ENCODE measurements around the gene ZNF483. TPM values are rescaled to one million over a fixed set of nuclear protein-coding genes. Genes with fewer than 3 reads are reported as not detected.
A peak's percentile ranks its signal among the peaks of the same experiment; 100 is the strongest.
"Not testable (repeated sequence)": the region's sequence is repeated elsewhere in the genome, so short reads cannot be mapped to it uniquely, and the experiment has no call there.

The ZNF483 gene
- total RNA-seq: 2.4 and 3.5 TPM in 2 replicates

DNA sequence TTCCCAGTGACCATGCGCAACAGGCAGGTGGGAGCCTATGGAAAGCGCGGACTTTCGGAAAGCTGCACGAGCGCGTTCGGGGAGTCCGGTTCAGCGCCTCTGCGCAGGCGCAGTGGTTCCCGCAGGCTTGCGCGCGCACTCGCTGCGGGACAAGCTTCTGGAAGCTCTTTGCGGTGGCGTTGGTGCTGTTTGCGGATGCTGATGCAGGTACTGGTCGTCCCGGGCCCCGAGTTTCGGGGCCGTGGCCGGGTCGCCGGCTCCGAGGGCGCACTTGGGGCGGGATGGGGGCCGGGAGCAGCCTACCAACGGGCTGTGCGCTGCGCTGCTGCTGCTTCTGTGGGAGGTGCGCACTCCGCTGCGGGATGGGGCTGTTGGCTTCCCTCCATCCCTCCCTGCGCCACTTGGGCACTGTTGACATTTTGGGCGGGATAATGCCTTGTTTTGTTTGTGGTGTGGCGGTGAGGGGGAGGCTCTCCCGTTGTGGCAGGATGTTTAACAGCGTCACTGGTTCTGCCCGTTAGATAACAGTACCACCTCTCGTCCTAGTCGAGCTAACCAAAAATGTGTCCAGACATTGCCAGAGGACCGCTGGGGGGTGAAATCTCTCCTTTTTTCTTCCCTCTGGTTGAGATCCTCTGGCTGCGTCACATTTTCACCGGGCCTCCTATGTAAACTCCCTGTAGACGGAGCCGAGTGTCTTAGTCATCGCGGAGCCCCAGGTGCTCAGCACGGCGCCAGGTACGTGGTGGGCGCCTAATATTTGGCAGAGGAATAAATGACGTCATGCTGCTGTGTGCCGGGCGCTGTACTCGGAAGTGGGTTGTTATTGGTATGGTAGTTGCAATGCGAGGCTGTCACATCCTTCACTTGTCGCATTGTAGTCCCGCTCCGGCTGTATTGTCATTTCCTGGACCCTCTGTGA lies at the start of gene ZNF483:
Gene ZNF483 (plus strand): TSS at position 124 of the 922 bp plus-strand sequence. CDS start 2,217 bp downstream, outside the sequence.
- peaks cover 8% of the 10 kb centered on the region for H3K36me3 Mint-ChIP-seq (ENCODE audit: low read depth)
- H3K9me3 Mint-ChIP-seq: peaks cover 4% of the 10 kb centered on the region
- H3K27ac Mint-ChIP-seq: peak within 1 kb of the TSS; percentile 81
- H3K4me3 Mint-ChIP-seq: peak within 1 kb of the TSS; percentile 88
- DNase-seq (ENCODE audit: low spot score): peak; percentile 61
- peaks cover 4% of the 10 kb centered on the region for H3K27me3 Mint-ChIP-seq (ENCODE audit: insufficient read depth)
- intact Hi-C loops (cut with micrococcal nuclease): loop anchor here (1.0 kb wide), 1 partner anchor 41 kb away; the partner anchor contains the start of gene ECPAS
- H3K4me1 Mint-ChIP-seq (ENCODE audit: low read depth): peaks cover 20% of the 10 kb centered on the region

DNA sequence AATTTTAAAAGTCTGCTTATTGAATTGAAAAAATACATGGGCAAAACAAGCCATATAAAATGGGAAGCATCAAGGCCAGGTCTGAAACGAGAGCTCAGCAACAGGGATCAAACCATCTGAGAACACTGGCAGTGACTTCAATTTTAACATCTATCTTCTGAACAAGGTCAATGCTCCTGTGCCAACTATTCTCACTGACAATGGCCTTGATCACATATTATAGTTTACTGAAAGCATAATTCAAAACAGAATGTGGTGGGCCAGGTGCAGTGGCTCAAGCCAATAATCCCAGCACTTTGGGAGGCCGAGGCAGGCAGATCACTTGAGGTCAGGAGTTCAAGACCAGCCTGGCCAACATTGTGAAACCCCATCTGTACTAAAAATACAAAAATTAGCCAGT lies 49.8 kb upstream of the ZNF483 start:
- no peak for DNase-seq (ENCODE audit: low spot score)
- Mint-ChIP-seq H3K27ac (no peak overlapping the region), H3K27me3 (ENCODE audit: insufficient read depth) (no peaks in the 10 kb centered on the region), H3K36me3 (ENCODE audit: low read depth) (peaks cover 11% of the 10 kb centered on the region), H3K4me1 (ENCODE audit: low read depth) (peaks cover 32% of the 10 kb centered on the region), H3K4me3 (no peak overlapping the region), H3K9me3 (no peaks in the 10 kb centered on the region)
- intact Hi-C loops (cut with micrococcal nuclease): no loop called here

DNA sequence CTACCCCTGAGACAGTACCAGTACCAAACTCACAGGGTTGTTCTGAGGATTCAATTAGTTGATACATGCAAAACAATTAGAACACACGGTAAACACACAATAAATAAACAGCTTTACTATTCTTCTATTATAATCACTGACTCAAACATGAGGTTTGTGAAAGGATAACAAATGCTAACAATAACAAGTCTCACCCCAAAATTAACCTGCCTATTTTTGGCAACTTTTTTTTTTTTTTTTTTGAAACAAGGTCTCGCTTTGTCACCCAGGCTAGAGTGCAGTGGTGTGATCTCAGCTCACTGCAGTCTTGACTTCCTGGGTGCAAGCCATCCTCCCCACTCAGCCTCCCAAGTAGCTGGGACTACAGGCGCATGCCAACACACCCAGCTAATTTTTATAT lies 47.3 kb upstream of the ZNF483 start:
- H3K9me3 Mint-ChIP-seq: no peaks in the 10 kb centered on the region

DNA sequence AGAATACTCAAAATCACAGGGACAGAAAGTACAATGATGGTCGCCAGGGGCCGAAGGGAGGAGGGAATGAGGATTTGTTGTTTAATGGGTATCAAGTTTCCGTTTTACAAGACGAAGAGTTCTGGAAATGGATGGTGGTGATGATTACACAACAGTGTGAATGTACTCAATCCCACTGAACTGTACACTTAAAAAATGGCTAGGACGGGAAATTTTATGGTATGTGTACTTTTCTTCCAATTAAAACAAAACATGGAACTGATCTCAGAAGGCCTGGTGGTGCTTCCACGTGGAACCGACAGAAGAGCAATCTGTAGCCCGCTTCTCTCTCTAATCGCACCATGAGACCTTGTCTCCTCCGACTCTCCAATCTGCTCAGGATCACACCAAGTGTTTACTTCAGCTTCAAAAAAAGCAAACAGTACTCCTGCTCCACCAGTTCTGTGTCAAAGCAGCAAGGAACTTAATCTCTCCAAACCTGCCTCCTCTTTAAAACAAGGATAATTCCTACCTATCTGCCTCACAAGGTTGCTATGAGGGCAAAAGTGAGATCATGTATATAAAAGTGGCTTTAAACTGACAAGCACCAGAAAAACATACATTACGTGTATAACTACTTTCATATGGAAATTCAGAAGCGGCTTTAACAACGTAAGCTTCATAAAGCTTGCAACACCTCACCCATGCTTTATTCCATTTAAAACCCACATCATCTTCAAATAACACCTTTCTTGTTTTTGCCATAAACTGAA lies 42.9 kb upstream of the ZNF483 start:
- Mint-ChIP-seq H3K4me3 (peak overlapping the region; percentile 89), H3K27ac (peak overlapping the region; percentile 88), H3K9me3 (no peaks in the 10 kb centered on the region), H3K4me1 (ENCODE audit: low read depth) (peaks cover 45% of the 10 kb centered on the region), H3K36me3 (ENCODE audit: low read depth) (peaks cover 15% of the 10 kb centered on the region), H3K27me3 (ENCODE audit: insufficient read depth) (no peaks in the 10 kb centered on the region)
- intact Hi-C loops (cut with micrococcal nuclease): loop anchor here (2.0 to 10.0 kb wide), 9 partner anchors 15 to 1933 kb away; partner anchors contain the start of genes C9orf43, KIAA1958, POLE3 and PTBP3
- no peak for DNase-seq (ENCODE audit: low spot score)

More for the DNA sequence above, 47.3 kb upstream of the ZNF483 start:
- Mint-ChIP-seq H3K4me1 (ENCODE audit: low read depth) (peaks cover 45% of the 10 kb centered on the region), H3K4me3 (no peak overlapping the region), H3K27ac (no peak overlapping the region), H3K36me3 (ENCODE audit: low read depth) (peaks cover 16% of the 10 kb centered on the region), H3K27me3 (ENCODE audit: insufficient read depth) (no peaks in the 10 kb centered on the region)
- DNase-seq (ENCODE audit: low spot score): no peak
- intact Hi-C loops (cut with micrococcal nuclease): no loop called here

DNA sequence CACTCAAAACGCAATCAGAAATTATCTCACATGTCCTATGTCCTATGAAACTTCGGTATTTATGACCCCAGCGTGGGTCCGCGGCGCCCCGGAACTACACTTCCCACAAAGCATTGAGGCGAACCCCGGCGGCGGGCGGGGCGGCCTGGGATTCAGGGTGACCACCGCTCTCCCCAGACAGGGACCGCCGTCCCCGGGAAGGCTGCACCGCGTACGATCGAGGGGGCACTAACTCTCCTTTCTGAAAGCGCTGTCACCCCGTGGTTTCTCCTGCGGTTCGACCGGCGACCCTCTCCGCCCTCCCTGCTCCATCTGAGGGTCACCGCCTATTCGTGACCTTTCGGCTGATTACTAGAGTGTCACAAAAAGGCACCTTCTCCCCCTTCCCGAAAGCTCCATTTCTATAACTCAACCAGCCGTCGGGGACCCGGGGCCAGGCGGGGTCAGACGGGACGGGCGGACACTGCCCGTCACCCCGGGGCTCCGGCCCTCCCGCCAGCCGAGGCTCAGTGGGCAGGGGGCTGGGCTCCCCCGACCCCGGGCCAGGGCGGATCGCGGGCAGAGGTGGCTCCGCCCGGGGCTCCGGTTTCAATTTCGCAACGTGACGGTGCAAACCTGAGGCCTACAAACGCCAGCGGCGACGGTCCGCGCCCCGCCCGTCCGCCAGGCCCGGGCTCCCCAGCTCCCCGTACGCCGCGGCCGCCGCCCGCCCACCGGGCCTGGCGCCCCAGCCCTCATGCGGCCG lies 42.1 kb upstream of the ZNF483 start:
- intact Hi-C loops (cut with micrococcal nuclease): loop anchor here (2.0 to 10.0 kb wide), 8 partner anchors 180 to 1932 kb away; partner anchors contain the start of genes C9orf43, KIAA1958, POLE3 and PTBP3
- DNase-seq (ENCODE audit: low spot score): peak; percentile 66
- Mint-ChIP-seq H3K27ac (peak overlapping the region; percentile 88), H3K4me3 (peak overlapping the region; percentile 89), H3K36me3 (ENCODE audit: low read depth) (peaks cover 15% of the 10 kb centered on the region), H3K4me1 (ENCODE audit: low read depth) (peaks cover 39% of the 10 kb centered on the region), H3K27me3 (ENCODE audit: insufficient read depth) (peaks cover 3% of the 10 kb centered on the region), H3K9me3 (no peaks in the 10 kb centered on the region)

DNA sequence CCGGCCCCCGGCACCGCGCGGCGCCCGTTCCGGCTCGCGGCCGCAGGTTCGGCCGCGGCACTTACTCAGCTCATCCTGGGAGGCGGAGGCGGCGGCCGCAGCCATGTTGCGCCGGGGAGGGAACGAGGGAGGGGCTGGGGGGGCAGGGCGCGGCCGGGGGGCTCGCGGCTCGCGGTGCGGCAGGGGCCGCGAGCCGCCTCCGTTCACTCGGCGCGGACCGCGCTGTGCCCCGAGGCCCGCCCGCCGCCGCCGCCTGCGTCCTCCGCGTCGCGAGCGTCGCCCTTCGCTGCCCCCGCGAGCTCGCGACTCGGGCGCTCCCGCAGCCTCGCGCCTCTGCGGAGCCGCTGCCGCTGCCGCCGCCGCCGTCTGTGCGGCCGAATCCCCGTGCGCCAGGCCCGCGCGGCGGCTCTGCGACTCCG lies 41.5 kb upstream of the ZNF483 start:
- no peak for DNase-seq (ENCODE audit: low spot score)
- Mint-ChIP-seq H3K36me3 (ENCODE audit: low read depth) (peaks cover 15% of the 10 kb centered on the region), H3K4me3 (no peak overlapping the region), H3K4me1 (ENCODE audit: low read depth) (peaks cover 39% of the 10 kb centered on the region), H3K27me3 (ENCODE audit: insufficient read depth) (peaks cover 3% of the 10 kb centered on the region), H3K27ac (no peak overlapping the region), H3K9me3 (no peaks in the 10 kb centered on the region)
- intact Hi-C loops (cut with micrococcal nuclease): loop anchor here (2.0 to 10.0 kb wide), 8 partner anchors 179 to 1931 kb away; partner anchors contain the start of genes C9orf43, KIAA1958, POLE3 and PTBP3

DNA sequence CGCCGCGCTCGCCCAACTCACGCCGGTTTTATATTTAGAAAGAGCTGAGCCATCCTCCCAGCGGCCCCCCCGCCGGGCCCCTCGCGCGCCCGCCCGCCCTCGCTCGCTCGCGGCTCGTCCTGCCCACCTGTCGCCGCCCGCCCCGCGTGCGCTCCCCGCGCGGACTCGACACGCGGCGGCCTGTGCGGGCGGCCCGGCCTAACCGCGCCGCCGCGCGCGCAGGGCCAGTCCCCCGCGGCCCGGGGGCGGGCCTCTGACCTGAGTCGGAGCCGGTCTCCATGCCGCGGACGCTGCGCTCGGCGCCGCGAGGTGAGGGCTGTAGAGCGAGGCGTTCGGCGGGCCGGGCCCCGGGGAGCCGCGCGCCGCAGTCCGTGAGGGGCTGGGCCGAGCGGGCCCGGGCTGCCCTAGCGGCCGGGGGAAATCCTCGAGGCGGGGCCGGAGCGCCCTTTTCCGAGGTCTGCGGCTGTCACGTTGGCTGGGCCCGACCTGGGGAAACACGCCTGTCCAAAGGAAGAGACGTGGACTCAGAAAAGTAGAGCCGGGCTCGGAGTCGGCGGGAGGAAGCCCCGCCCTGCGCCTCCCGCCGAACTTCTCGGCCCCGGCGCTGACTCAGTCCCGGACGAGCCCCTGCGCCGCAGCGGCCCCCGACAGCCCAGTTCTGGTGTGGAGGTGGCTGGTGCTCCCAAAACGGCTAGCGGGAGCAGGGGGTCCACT lies 41.0 kb upstream of the ZNF483 start, which contains the start of gene ECPAS:
Gene ECPAS (minus strand): TSS at position 526 of the 714 bp plus-strand sequence. CDS start 11,465 bp downstream, outside the sequence.
- intact Hi-C loops (cut with micrococcal nuclease): loop anchor here (1.0 to 10.0 kb wide), 13 partner anchors 41 to 1931 kb away; partner anchors contain the start of genes C9orf43, DNAJC25, FKBP15 and INIP
- Mint-ChIP-seq H3K4me3 (peak within 1 kb of the TSS; percentile 87), H3K4me1 (ENCODE audit: low read depth) (peaks cover 34% of the 10 kb centered on the region), H3K27ac (peak within 1 kb of the TSS; percentile 86), H3K9me3 (no peaks in the 10 kb centered on the region), H3K27me3 (ENCODE audit: insufficient read depth) (peaks cover 3% of the 10 kb centered on the region), H3K36me3 (ENCODE audit: low read depth) (peaks cover 12% of the 10 kb centered on the region)
- peak; percentile 65 for DNase-seq (ENCODE audit: low spot score)

DNA sequence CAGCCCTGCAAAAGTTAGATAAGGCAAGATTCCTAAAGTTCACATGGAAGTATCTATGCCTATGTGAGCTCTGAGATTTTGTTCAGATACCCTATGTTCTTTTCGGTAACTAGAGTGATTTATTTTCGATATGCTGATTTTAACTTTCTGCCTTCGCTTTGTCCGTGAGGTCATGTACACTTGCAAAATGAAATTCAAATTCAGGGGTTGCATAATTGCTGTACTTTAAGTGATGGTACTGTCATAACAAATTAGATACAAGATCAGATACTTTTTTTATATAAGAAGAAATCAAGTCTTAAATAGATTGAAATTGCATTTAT lies 40.4 kb upstream of the ZNF483 start:
- intact Hi-C loops (cut with micrococcal nuclease): loop anchor here (1.0 to 10.0 kb wide), 10 partner anchors 41 to 1930 kb away; partner anchors contain the start of genes C9orf43, DNAJC25, FKBP15 and INIP
- Mint-ChIP-seq H3K9me3 (no peaks in the 10 kb centered on the region), H3K4me1 (ENCODE audit: low read depth) (peaks cover 34% of the 10 kb centered on the region), H3K4me3 (peak overlapping the region; percentile 87), H3K36me3 (ENCODE audit: low read depth) (peaks cover 12% of the 10 kb centered on the region), H3K27ac (peak overlapping the region; percentile 86), H3K27me3 (ENCODE audit: insufficient read depth) (peaks cover 3% of the 10 kb centered on the region)
- no peak for DNase-seq (ENCODE audit: low spot score)

DNA sequence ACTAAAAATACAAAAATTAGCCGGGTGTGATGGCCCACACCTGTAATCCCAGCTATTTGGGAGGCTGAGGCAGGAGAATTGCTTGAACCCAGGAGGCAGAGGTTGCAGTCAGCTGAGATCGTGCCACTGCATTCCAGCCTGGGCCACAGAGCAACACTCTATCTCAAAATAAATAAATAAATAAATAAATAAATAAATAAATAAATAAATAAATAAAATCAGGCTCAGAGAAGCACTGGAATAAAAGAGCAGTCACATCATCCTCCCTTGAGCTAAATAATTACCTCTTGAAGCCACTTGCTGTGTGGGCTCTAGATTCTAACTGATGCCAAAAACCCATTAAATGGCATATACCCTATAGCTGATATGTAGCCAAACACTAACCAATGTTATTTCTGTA lies 27.8 kb upstream of the ZNF483 start:
- H3K4me3 Mint-ChIP-seq; H3K4me1 Mint-ChIP-seq (ENCODE audit: low read depth); H3K36me3 Mint-ChIP-seq (ENCODE audit: low read depth); H3K9me3 Mint-ChIP-seq; DNase-seq (ENCODE audit: low spot score); intact Hi-C loops (cut with micrococcal nuclease); H3K27me3 Mint-ChIP-seq (ENCODE audit: insufficient read depth); H3K27ac Mint-ChIP-seq: not testable (repeated sequence)

DNA sequence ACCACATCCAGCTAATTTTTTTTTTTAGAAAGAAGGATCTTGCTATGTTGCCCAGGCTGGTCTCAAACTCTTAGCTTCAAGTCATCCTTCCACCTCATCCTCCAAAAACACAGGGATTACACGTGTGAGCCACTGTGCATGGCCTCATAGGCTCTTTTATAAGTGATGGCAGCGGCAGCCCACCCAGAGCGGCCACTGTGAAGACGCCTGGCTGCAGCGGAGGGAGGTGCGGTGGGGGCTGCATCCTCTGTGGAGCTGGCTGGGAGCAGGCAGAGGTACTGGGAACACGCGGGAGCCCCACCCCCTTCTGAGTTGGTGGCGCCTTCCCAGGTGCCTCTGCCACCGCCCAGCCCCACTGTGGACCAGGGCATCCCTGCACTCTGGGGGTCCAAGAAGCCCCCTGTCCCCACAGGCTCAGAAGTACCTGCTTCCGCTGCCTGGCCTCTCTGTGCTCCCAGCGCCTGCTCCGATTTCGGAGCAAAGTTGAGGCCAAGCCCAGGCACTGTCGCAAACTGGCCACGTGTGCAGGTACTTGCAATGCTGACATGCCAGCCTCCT lies 23.9 kb upstream of the ZNF483 start:
- Mint-ChIP-seq H3K27me3 (ENCODE audit: insufficient read depth) (no peaks in the 10 kb centered on the region), H3K27ac (no peak overlapping the region), H3K4me1 (ENCODE audit: low read depth) (no peaks in the 10 kb centered on the region), H3K36me3 (ENCODE audit: low read depth) (no peaks in the 10 kb centered on the region), H3K4me3 (no peak overlapping the region), H3K9me3 (no peaks in the 10 kb centered on the region)
- intact Hi-C loops (cut with micrococcal nuclease): no loop called here
- DNase-seq (ENCODE audit: low spot score): no peak

DNA sequence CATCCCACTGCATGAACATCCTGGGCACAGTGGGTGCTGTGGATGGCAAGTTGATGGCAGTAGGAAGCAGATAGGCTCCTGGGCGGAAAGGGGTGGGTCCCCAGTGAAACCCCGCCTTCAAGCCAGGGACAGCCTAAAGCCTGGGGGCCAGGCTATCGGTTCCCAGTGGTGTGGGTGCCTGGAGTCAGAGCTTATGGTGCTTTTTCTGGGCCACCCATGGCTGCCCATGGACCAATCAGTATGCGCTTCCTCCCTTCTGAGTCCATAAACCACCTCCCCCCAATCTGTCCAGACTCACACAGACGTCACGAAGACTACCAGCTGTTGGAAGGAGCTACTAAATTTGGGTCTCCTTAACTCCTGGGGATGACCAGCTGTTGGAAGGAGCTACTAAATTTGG lies 23.3 kb upstream of the ZNF483 start:
- DNase-seq (ENCODE audit: low spot score): no peak
- intact Hi-C loops (cut with micrococcal nuclease): no loop called here
- no peaks in the 10 kb centered on the region for H3K36me3 Mint-ChIP-seq (ENCODE audit: low read depth)

More for the DNA sequence above, 23.3 kb upstream of the ZNF483 start:
- Mint-ChIP-seq H3K9me3 (no peaks in the 10 kb centered on the region), H3K27ac (no peak overlapping the region), H3K27me3 (ENCODE audit: insufficient read depth) (no peaks in the 10 kb centered on the region), H3K4me3 (no peak overlapping the region), H3K4me1 (ENCODE audit: low read depth) (no peaks in the 10 kb centered on the region)

Data from activated T-helper 1 cell treated with anti-CD3 and anti-CD28 coated beads, Interleukin-12 subunit alpha, Interleukin-12 subunit beta, Interleukin-2, Interleukin-4 antibody, amounts not matched to agents 30 ng/mL and 10 ng/mL and 1 ng/mL, durations not matched to agents 14 hours and 24 hours and 36 hours (primary cell).